C4-2B (cell line): Measurements from ENCODE around the gene RPL10.

Experiments
- CTCF ChIP-seq: fragments of 450-650 bp; conservative IDR thresholded peaks from 2 replicates; pipeline ENCODE4 v1.5.1; 2017; ENCODE audit warnings: mild to moderate bottlenecking
- ZFX ChIP-seq: fragments of 450-650 bp; IDR thresholded peaks from 2 replicates; pipeline ENCODE4 v1.6.1; 2017

GRCh38 chrX:154409222-154409871, 11.2 kb downstream of the RPL10 start, which contains the start of gene DNASE1L1:
- TF ChIP-seq CTCF (no peak), ZFX (no peak)
